Measurements from ENCODE around the gene ZNF343. TPM values are rescaled to one million over a fixed set of nuclear protein-coding genes. Genes with fewer than 3 reads are reported as not detected.

ZNF343 gene
- total RNA-seq, 4 donors from 2014 or later, result 7.9 to 19.2 (median 13.5) TPM

DNA sequence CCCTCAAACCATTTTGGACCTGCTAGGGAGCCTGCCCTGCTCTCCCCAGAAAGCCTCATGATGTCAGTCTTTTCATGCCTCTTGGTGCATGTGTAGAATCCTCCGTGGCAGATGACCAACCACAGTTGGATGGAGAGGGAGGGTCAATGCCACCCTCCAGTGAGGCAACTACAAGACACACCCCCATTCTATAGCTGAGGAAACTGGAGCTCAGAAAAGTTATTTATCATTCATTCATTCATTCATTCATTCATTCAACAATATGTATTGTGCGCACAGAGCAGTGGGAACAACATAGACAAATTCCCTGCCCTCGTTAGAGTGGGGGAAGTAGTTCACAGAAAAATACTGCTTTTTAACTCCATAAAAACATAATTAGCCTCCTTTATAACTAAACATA is 54.9 kb downstream of the ZNF343 start:
- Histone ChIP-seq H3K27ac (no peak overlapping the region), H3K36me3 (peaks cover 2% of the 10 kb centered on the region), H3K27me3 (no peaks in the 10 kb centered on the region), H3K4me1 (peaks cover 17% of the 10 kb centered on the region), H3K9me3 (no peaks in the 10 kb centered on the region), H3K4me3 (no peak overlapping the region)
- DNase-seq (ENCODE audit: low spot score in 2 of 2), result no peak
- TF ChIP-seq POLR2A (IDR thresholded peaks at IDR 0.05) (no peak), POLR2AphosphoS5 (IDR thresholded peaks at IDR 0.05) (no peak)
- TF ChIP-seq, protein P1, sequence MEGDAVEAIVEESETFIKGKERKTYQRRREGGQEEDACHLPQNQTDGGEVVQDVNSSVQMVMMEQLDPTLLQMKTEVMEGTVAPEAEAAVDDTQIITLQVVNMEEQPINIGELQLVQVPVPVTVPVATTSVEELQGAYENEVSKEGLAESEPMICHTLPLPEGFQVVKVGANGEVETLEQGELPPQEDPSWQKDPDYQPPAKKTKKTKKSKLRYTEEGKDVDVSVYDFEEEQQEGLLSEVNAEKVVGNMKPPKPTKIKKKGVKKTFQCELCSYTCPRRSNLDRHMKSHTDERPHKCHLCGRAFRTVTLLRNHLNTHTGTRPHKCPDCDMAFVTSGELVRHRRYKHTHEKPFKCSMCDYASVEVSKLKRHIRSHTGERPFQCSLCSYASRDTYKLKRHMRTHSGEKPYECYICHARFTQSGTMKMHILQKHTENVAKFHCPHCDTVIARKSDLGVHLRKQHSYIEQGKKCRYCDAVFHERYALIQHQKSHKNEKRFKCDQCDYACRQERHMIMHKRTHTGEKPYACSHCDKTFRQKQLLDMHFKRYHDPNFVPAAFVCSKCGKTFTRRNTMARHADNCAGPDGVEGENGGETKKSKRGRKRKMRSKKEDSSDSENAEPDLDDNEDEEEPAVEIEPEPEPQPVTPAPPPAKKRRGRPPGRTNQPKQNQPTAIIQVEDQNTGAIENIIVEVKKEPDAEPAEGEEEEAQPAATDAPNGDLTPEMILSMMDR (IDR thresholded peaks at IDR 0.05), result no peak
- 93% methylated on average over 3 of the region's 3 CpGs for WGBS

- peak overlapping the region; percentile 54 for H3K27ac ChIP-seq
- 41% methylated on average over 7 of the region's 8 CpGs for WGBS
- peak in 1 of 2 donors; percentile 80 for DNase-seq (ENCODE audit: low spot score in 2 of 2)
These were observed 56.6 kb downstream of the ZNF343 start for GRCh38 chr20:2451939-2452732.

DNA sequence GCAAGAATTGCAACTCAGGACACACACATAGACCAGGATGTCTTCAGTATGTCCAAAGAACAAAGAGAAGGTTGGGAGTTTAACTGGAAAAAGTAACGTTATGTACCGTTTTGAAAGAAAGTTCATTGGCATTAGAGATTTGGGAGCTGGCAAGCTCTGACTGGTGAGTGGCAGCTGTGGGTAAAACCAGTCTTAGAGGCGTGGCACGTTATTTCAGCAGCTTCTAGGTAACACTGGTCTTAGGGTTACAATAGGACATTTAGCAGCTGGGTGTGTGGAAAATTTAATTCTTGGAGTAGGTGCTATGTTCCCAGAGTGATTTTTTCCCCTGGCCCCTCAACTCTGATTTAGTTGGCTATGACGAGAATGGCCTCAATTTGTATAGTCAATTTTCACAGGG is 57.3 kb downstream of the ZNF343 start:
- Histone ChIP-seq H3K27ac (peak overlapping the region; percentile 54), H3K4me3 (no peak overlapping the region), H3K9me3 (no peaks in the 10 kb centered on the region), H3K27me3 (no peaks in the 10 kb centered on the region), H3K4me1 (peaks cover 17% of the 10 kb centered on the region), H3K36me3 (no peaks in the 10 kb centered on the region)
- DNase-seq (ENCODE audit: low spot score in 2 of 2), result no peak
- 37% methylated on average over 5 of the region's 5 CpGs for WGBS
- no peak for TF ChIP-seq POLR2AphosphoS5 (IDR thresholded peaks at IDR 0.05)
- TF ChIP-seq EP300 (IDR thresholded peaks at IDR 0.05), result no peak
- TF ChIP-seq, protein P1 (IDR thresholded peaks at IDR 0.05), result no peak
- TF ChIP-seq POLR2A (IDR thresholded peaks at IDR 0.05), result no peak

More at GRCh38 chr20:2451939-2452732, 56.6 kb downstream of the ZNF343 start:
- Histone ChIP-seq H3K27me3 (no peaks in the 10 kb centered on the region), H3K4me1 (peaks cover 17% of the 10 kb centered on the region), H3K9me3 (no peaks in the 10 kb centered on the region), H3K4me3 (no peak overlapping the region), H3K36me3 (no peaks in the 10 kb centered on the region)
- TF ChIP-seq, protein P1 (IDR thresholded peaks at IDR 0.05), result peak; percentile 80 to 89
- TF ChIP-seq POLR2AphosphoS5 (IDR thresholded peaks at IDR 0.05) (peak in 1 of 3 donors; percentile 16), POLR2A (IDR thresholded peaks at IDR 0.05) (no peak)

- no peak overlapping the region for H3K27ac ChIP-seq
- no peaks in the 10 kb centered on the region for H3K9me3 ChIP-seq
- H3K4me1 ChIP-seq, result peaks cover 17% of the 10 kb centered on the region
- no peak for DNase-seq (ENCODE audit: low spot score in 2 of 2)
- WGBS, result 80% methylated on average over 1 of the region's 1 CpG
- TF ChIP-seq, protein P1 (IDR thresholded peaks at IDR 0.05), result no peak
- TF ChIP-seq POLR2AphosphoS5 (IDR thresholded peaks at IDR 0.05) (no peak), EP300 (IDR thresholded peaks at IDR 0.05) (no peak), POLR2A (IDR thresholded peaks at IDR 0.05) (no peak)
- no peaks in the 10 kb centered on the region for H3K36me3 ChIP-seq
- H3K4me3 ChIP-seq, result no peak overlapping the region
- H3K27me3 ChIP-seq, result no peaks in the 10 kb centered on the region
These were observed 59.3 kb downstream of the ZNF343 start for GRCh38 chr20:2449386-2449785.

DNA sequence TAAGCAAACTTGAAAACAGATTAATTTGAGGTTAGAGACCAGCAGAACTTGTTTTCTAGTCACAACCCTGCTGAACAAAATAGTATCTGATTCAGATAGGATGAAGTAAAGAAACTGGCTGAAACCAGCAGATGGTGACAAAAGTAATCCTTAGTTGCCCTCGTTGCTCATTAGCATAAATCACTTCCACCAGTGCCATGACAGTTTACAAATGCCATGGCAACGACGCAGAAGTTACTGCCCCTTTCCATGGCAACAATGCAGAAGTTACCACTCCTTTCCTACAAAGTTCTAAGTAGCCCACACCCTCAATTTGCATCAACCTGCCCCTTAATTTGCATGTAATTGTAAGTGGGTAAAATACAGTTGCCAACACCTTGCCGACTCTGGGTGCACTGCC is 61.9 kb downstream of the ZNF343 start:
- no peak for DNase-seq (ENCODE audit: low spot score in 2 of 2)
- Histone ChIP-seq H3K4me3 (no peak overlapping the region), H3K9me3 (no peaks in the 10 kb centered on the region), H3K27ac (no peak overlapping the region), H3K4me1 (peaks cover 10% of the 10 kb centered on the region), H3K36me3 (no peaks in the 10 kb centered on the region), H3K27me3 (no peaks in the 10 kb centered on the region)
- TF ChIP-seq POLR2A (IDR thresholded peaks at IDR 0.05) (no peak), POLR2AphosphoS5 (IDR thresholded peaks at IDR 0.05) (no peak), EP300 (IDR thresholded peaks at IDR 0.05) (no peak)
- TF ChIP-seq, protein P1 (IDR thresholded peaks at IDR 0.05), result no peak
- WGBS, result 70% methylated on average over 4 of the region's 4 CpGs
